ENCODE measurements around the gene PDIA5.

Gene PDIA5

GRCh38 chr3:123054109-123054778 is 12.6 kb upstream of the PDIA5 start:
- Histone ChIP-seq H3K36me3 (ENCODE audit: insufficient read depth, insufficient read length, low read length) (no peaks in the 10 kb centered on the region), H3K4me3 (ENCODE audit: insufficient read length, low read depth) (no peak overlapping the region), H3K27me3 (ENCODE audit: insufficient read depth, insufficient read length) (no peaks in the 10 kb centered on the region), H3K9me3 (ENCODE audit: insufficient read depth, low read length) (no peaks in the 10 kb centered on the region), H3K4me1 (ENCODE audit: insufficient read depth, insufficient read length) (peaks cover 3% of the 10 kb centered on the region), H3K9ac (ENCODE audit: insufficient read length, low read depth) (no peak overlapping the region)
- no peak for TF ChIP-seq YY1 (IDR thresholded peaks at IDR 0.05; ENCODE audit: insufficient read depth, insufficient read length)
- no peak for TF ChIP-seq ZNF274 (IDR thresholded peaks at IDR 0.05; ENCODE audit: low read depth, low read length)
- no peak for TF ChIP-seq SUZ12 (IDR thresholded peaks at IDR 0.05; ENCODE audit: extremely low read depth, insufficient read depth, insufficient read length)
- DNase-seq (ENCODE audit: low read depth, low spot score): no peak

- peaks cover 3% of the 10 kb centered on the region for H3K4me1 ChIP-seq (ENCODE audit: insufficient read depth, insufficient read length)
- no peak overlapping the region for H3K9ac ChIP-seq (ENCODE audit: insufficient read length, low read depth)
- DNase-seq (ENCODE audit: low read depth, low spot score): no peak
- no peaks in the 10 kb centered on the region for H3K27me3 ChIP-seq (ENCODE audit: insufficient read depth, insufficient read length)
- no peaks in the 10 kb centered on the region for H3K9me3 ChIP-seq (ENCODE audit: insufficient read depth, low read length)
- H3K4me3 ChIP-seq (ENCODE audit: insufficient read length, low read depth): no peak overlapping the region
- no peak for TF ChIP-seq ZNF274 (IDR thresholded peaks at IDR 0.05; ENCODE audit: low read depth, low read length)
- no peak for TF ChIP-seq SUZ12 (IDR thresholded peaks at IDR 0.05; ENCODE audit: extremely low read depth, insufficient read depth, insufficient read length)
- no peak for TF ChIP-seq YY1 (IDR thresholded peaks at IDR 0.05; ENCODE audit: insufficient read depth, insufficient read length)
- H3K36me3 ChIP-seq (ENCODE audit: insufficient read depth, insufficient read length, low read length): no peaks in the 10 kb centered on the region
Measured at GRCh38 chr3:123054931-123055330, 11.9 kb upstream of the PDIA5 start.

- TF ChIP-seq SUZ12 (IDR thresholded peaks at IDR 0.05; ENCODE audit: extremely low read depth, insufficient read depth, insufficient read length) (no peak), ZNF274 (IDR thresholded peaks at IDR 0.05; ENCODE audit: low read depth, low read length) (no peak), YY1 (IDR thresholded peaks at IDR 0.05; ENCODE audit: insufficient read depth, insufficient read length) (no peak)
- H3K4me3 ChIP-seq (ENCODE audit: insufficient read length, low read depth): no peak overlapping the region
- peaks cover 1% of the 10 kb centered on the region for H3K4me1 ChIP-seq (ENCODE audit: insufficient read depth, insufficient read length)
- no peaks in the 10 kb centered on the region for H3K9me3 ChIP-seq (ENCODE audit: insufficient read depth, low read length)
- H3K36me3 ChIP-seq (ENCODE audit: insufficient read depth, insufficient read length, low read length): no peaks in the 10 kb centered on the region
- DNase-seq (ENCODE audit: low read depth, low spot score): no peak
- no peaks in the 10 kb centered on the region for H3K27me3 ChIP-seq (ENCODE audit: insufficient read depth, insufficient read length)
- no peak overlapping the region for H3K9ac ChIP-seq (ENCODE audit: insufficient read length, low read depth)
Measured at GRCh38 chr3:123055352-123055751, 11.5 kb upstream of the PDIA5 start.

- DNase-seq (ENCODE audit: low read depth, low spot score): no peak
Measured at GRCh38 chr3:123058505-123058904, 8.3 kb upstream of the PDIA5 start.

GRCh38 chr3:123060054-123060453 is 6.8 kb upstream of the PDIA5 start:
- Histone ChIP-seq H3K27me3 (ENCODE audit: insufficient read depth, insufficient read length) (no peaks in the 10 kb centered on the region), H3K36me3 (ENCODE audit: insufficient read depth, insufficient read length, low read length) (no peaks in the 10 kb centered on the region), H3K4me3 (ENCODE audit: insufficient read length, low read depth) (no peak overlapping the region), H3K4me1 (ENCODE audit: insufficient read depth, insufficient read length) (peaks cover under 1% of the 10 kb centered on the region), H3K9me3 (ENCODE audit: insufficient read depth, low read length) (no peaks in the 10 kb centered on the region), H3K9ac (ENCODE audit: insufficient read length, low read depth) (no peak overlapping the region)
- no peak for DNase-seq (ENCODE audit: low read depth, low spot score)
- no peak for TF ChIP-seq SUZ12 (IDR thresholded peaks at IDR 0.05; ENCODE audit: extremely low read depth, insufficient read depth, insufficient read length)
- TF ChIP-seq ZNF274 (IDR thresholded peaks at IDR 0.05; ENCODE audit: low read depth, low read length): no peak
- no peak for TF ChIP-seq YY1 (IDR thresholded peaks at IDR 0.05; ENCODE audit: insufficient read depth, insufficient read length)

More at GRCh38 chr3:123058505-123058904, 8.3 kb upstream of the PDIA5 start:
- no peaks in the 10 kb centered on the region for H3K27me3 ChIP-seq (ENCODE audit: insufficient read depth, insufficient read length)
- no peak for TF ChIP-seq SUZ12 (IDR thresholded peaks at IDR 0.05; ENCODE audit: extremely low read depth, insufficient read depth, insufficient read length)
- no peak for TF ChIP-seq YY1 (IDR thresholded peaks at IDR 0.05; ENCODE audit: insufficient read depth, insufficient read length)
- TF ChIP-seq ZNF274 (IDR thresholded peaks at IDR 0.05; ENCODE audit: low read depth, low read length): no peak
- no peak overlapping the region for H3K9ac ChIP-seq (ENCODE audit: insufficient read length, low read depth)
- H3K9me3 ChIP-seq (ENCODE audit: insufficient read depth, low read length): no peaks in the 10 kb centered on the region
- H3K4me1 ChIP-seq (ENCODE audit: insufficient read depth, insufficient read length): no peaks in the 10 kb centered on the region
- no peak overlapping the region for H3K4me3 ChIP-seq (ENCODE audit: insufficient read length, low read depth)
- H3K36me3 ChIP-seq (ENCODE audit: insufficient read depth, insufficient read length, low read length): no peaks in the 10 kb centered on the region

GRCh38 chr3:123061856-123062255 is 5.0 kb upstream of the PDIA5 start:
- H3K4me3 ChIP-seq (ENCODE audit: insufficient read length, low read depth): no peak overlapping the region
- no peak for DNase-seq (ENCODE audit: low read depth, low spot score)
- TF ChIP-seq YY1 (IDR thresholded peaks at IDR 0.05; ENCODE audit: insufficient read depth, insufficient read length) (no peak), SUZ12 (IDR thresholded peaks at IDR 0.05; ENCODE audit: extremely low read depth, insufficient read depth, insufficient read length) (no peak), ZNF274 (IDR thresholded peaks at IDR 0.05; ENCODE audit: low read depth, low read length) (no peak)
- peaks cover 6% of the 10 kb centered on the region for H3K27me3 ChIP-seq (ENCODE audit: insufficient read depth, insufficient read length)
- H3K9ac ChIP-seq (ENCODE audit: insufficient read length, low read depth): no peak overlapping the region
- H3K4me1 ChIP-seq (ENCODE audit: insufficient read depth, insufficient read length): peaks cover 3% of the 10 kb centered on the region
- H3K36me3 ChIP-seq (ENCODE audit: insufficient read depth, insufficient read length, low read length): no peaks in the 10 kb centered on the region
- H3K9me3 ChIP-seq (ENCODE audit: insufficient read depth, low read length): no peaks in the 10 kb centered on the region

- Histone ChIP-seq H3K9me3 (ENCODE audit: insufficient read depth, low read length) (no peaks in the 10 kb centered on the region), H3K27me3 (ENCODE audit: insufficient read depth, insufficient read length) (peaks cover 6% of the 10 kb centered on the region), H3K36me3 (ENCODE audit: insufficient read depth, insufficient read length, low read length) (no peaks in the 10 kb centered on the region), H3K4me3 (ENCODE audit: insufficient read length, low read depth) (no peak overlapping the region), H3K4me1 (ENCODE audit: insufficient read depth, insufficient read length) (peaks cover 3% of the 10 kb centered on the region), H3K9ac (ENCODE audit: insufficient read length, low read depth) (no peak overlapping the region)
- TF ChIP-seq ZNF274 (IDR thresholded peaks at IDR 0.05; ENCODE audit: low read depth, low read length) (no peak), SUZ12 (IDR thresholded peaks at IDR 0.05; ENCODE audit: extremely low read depth, insufficient read depth, insufficient read length) (no peak), YY1 (IDR thresholded peaks at IDR 0.05; ENCODE audit: insufficient read depth, insufficient read length) (no peak)
- DNase-seq (ENCODE audit: low read depth, low spot score): no peak
Measured at GRCh38 chr3:123063034-123063433, 3.8 kb upstream of the PDIA5 start.
